Measurements from ENCODE around the gene SDHC.
"Not testable (repeated sequence)": the region's sequence is repeated elsewhere in the genome, so short reads cannot be mapped to it uniquely, and the experiment has no call there.

SDHC gene

DNA sequence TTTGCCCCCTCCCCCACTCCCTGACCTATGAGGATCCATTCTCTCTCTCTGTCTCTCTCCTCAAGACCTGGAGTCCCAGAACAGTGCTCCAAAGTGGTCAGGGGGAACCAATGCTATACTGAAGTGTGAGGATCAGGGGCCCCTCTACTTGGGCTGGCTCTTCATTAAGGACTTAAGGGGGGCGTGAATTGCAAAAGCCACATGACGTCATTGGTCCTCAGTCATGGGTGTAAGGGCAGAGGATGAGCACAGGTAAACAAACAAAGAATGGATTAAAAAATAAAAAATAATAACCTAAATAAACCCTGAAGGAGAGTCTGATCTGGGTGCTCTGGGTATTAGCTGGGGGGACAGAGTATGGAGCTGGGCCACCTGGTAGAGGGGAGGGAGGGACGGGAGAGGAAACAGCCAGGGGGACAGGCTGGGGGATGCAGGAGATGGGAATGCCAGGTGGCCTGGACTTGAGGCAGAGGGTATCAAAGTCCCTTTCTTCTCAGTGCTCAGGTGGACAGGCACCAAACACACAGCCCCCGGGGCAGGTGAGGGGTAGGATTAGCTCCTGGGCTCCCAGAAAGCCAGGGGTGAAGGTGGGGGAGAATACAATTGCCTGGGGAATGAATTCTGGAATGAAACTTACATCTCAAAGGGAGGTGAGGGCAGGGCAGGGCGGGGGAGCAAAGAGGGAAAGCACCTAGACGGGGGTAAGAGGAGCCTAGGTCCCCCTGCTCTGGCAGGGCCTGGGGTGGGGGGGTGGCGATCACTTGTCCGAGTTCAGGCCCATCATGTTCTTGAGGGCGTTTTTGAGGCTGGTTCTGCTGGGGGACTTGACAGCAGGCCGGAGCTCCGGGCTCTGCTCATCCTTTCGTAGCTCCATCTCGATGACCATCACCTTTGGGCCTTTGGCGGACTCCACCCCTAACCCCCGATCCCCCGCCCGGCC lies 9.0 kb upstream of the SDHC start:
- Mint-ChIP-seq H3K9me3 (no peaks in the 10 kb centered on the region), H3K27ac (peak overlapping the region; percentile 87), H3K4me3 (peak overlapping the region; percentile 98), H3K4me1 (ENCODE audit: low read depth) (peaks cover 36% of the 10 kb centered on the region), H3K27me3 (no peaks in the 10 kb centered on the region), H3K36me3 (ENCODE audit: low read depth) (no peaks in the 10 kb centered on the region)

GRCh38 chr1:161305867-161306519 lies 8.2 kb upstream of the SDHC start:
- H3K4me1 Mint-ChIP-seq (ENCODE audit: low read depth) = peaks cover 36% of the 10 kb centered on the region
- H3K27me3 Mint-ChIP-seq = no peaks in the 10 kb centered on the region
- no peaks in the 10 kb centered on the region for H3K36me3 Mint-ChIP-seq (ENCODE audit: low read depth)
- H3K9me3 Mint-ChIP-seq = no peaks in the 10 kb centered on the region
- peak overlapping the region; percentile 87 for H3K27ac Mint-ChIP-seq
- H3K4me3 Mint-ChIP-seq = peak overlapping the region; percentile 98

GRCh38 chr1:161307230-161307768 lies 6.9 kb upstream of the SDHC start:
- Mint-ChIP-seq H3K36me3 (ENCODE audit: low read depth) (no peaks in the 10 kb centered on the region), H3K27ac (peak overlapping the region; percentile 63)

GRCh38 chr1:161307892-161308638 lies 6.1 kb upstream of the SDHC start:
- no peak overlapping the region for H3K4me3 Mint-ChIP-seq
- H3K27me3 Mint-ChIP-seq = no peaks in the 10 kb centered on the region
- no peak overlapping the region for H3K27ac Mint-ChIP-seq
- no peaks in the 10 kb centered on the region for H3K36me3 Mint-ChIP-seq (ENCODE audit: low read depth)
- no peaks in the 10 kb centered on the region for H3K9me3 Mint-ChIP-seq
- peaks cover 36% of the 10 kb centered on the region for H3K4me1 Mint-ChIP-seq (ENCODE audit: low read depth)

More at GRCh38 chr1:161307230-161307768, 6.9 kb upstream of the SDHC start:
- peak overlapping the region; percentile 30 for H3K4me3 Mint-ChIP-seq
- H3K27me3 Mint-ChIP-seq = no peaks in the 10 kb centered on the region
- H3K4me1 Mint-ChIP-seq (ENCODE audit: low read depth) = peaks cover 36% of the 10 kb centered on the region
- no peaks in the 10 kb centered on the region for H3K9me3 Mint-ChIP-seq

- no peaks in the 10 kb centered on the region for H3K9me3 Mint-ChIP-seq
- H3K27me3 Mint-ChIP-seq = no peaks in the 10 kb centered on the region
- peaks cover 28% of the 10 kb centered on the region for H3K4me1 Mint-ChIP-seq (ENCODE audit: low read depth)
- H3K36me3 Mint-ChIP-seq (ENCODE audit: low read depth) = no peaks in the 10 kb centered on the region
- H3K27ac Mint-ChIP-seq = no peak within 1 kb of the TSS
- H3K4me3 Mint-ChIP-seq = no peak within 1 kb of the TSS
These were observed 4.3 kb upstream of the SDHC start, which contains the start of gene MPZ for GRCh38 chr1:161309868-161310267. TSS of gene MPZ (minus strand) at chr1:161309968. CDS start at chr1:161309905, 63 bp downstream.

- Mint-ChIP-seq H3K9me3 (no peaks in the 10 kb centered on the region), H3K4me3 (no peak overlapping the region), H3K27me3 (no peaks in the 10 kb centered on the region), H3K36me3 (ENCODE audit: low read depth) (no peaks in the 10 kb centered on the region), H3K4me1 (ENCODE audit: low read depth) (peaks cover 24% of the 10 kb centered on the region), H3K27ac (no peak overlapping the region)
These were observed 2.5 kb upstream of the SDHC start for GRCh38 chr1:161311595-161312181.

- no peaks in the 10 kb centered on the region for H3K9me3 Mint-ChIP-seq
- peaks cover 19% of the 10 kb centered on the region for H3K4me1 Mint-ChIP-seq (ENCODE audit: low read depth)
- no peaks in the 10 kb centered on the region for H3K27me3 Mint-ChIP-seq
- peak overlapping the region; percentile 95 for H3K4me3 Mint-ChIP-seq
- H3K36me3 Mint-ChIP-seq (ENCODE audit: low read depth) = no peaks in the 10 kb centered on the region
- H3K27ac Mint-ChIP-seq = peak overlapping the region; percentile 89
These were observed 504 bp upstream of the SDHC start for GRCh38 chr1:161313554-161314200.

DNA sequence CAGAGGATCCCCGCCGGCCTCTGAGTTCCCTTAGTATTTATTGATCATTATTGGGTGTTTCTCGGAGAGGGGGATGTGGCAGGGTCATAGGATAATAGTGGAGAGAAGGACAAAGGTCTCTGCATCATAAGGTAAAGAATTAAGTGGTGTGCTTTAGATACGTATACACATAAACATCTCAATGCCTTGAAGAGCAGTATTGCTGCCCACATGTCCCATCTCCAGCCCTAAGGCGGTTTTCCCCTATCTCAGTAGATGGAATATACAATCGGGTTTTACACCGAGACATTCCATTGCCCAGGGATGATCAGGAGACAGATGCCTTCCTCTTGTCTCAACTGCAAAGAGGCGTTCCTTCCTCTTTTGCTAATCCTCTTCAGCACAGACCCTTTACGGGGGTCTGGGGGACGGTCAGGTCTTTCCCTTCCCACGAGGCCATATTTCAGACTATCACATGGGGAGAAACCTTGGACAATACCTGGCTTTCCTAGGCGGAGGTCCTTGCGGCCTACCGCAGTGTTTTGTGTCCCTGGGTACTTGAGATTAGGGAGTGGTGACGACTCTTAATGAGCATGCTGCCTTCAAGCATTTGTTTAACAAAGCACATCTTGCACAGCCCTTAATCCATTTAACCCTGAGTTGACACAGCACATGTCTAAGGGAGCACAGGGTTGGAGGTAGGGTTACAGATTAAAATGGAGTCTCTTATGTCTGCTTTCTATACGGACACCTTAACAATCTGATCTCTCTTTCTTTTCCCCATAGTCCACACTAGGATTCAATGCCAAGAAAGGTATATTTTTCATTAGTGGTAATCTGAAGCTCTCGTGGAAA lies 1.9 kb downstream of the SDHC start:
- H3K27me3 Mint-ChIP-seq; H3K9me3 Mint-ChIP-seq; H3K27ac Mint-ChIP-seq; H3K36me3 Mint-ChIP-seq (ENCODE audit: low read depth): not testable (repeated sequence)
- Mint-ChIP-seq H3K4me3 (peak overlapping the region; percentile 10), H3K4me1 (ENCODE audit: low read depth) (peaks cover 19% of the 10 kb centered on the region)

DNA sequence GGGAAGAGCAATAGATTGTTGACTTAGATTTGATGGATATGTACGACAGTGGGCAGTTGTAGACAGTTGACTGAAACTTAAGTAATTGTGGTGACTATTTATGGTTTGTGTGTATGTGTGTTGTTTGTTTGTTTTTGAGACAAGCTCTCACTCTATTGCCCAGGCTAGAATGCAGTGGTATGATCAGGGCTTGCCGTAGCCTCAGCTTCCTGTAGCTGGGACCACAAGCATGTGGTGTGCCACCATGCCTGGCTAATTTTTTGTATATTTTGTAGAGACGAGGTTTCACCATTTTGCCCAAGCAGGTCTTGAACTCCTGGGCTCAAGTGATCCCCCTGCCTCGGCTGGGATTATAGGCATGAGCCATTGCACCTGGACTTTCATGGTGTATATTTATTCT lies 9.8 kb downstream of the SDHC start:
- Mint-ChIP-seq H3K27ac (no peak overlapping the region), H3K36me3 (ENCODE audit: low read depth) (peaks cover 37% of the 10 kb centered on the region), H3K4me3 (no peak overlapping the region), H3K27me3 (no peaks in the 10 kb centered on the region), H3K9me3 (no peaks in the 10 kb centered on the region), H3K4me1 (ENCODE audit: low read depth) (peaks cover 8% of the 10 kb centered on the region)

DNA sequence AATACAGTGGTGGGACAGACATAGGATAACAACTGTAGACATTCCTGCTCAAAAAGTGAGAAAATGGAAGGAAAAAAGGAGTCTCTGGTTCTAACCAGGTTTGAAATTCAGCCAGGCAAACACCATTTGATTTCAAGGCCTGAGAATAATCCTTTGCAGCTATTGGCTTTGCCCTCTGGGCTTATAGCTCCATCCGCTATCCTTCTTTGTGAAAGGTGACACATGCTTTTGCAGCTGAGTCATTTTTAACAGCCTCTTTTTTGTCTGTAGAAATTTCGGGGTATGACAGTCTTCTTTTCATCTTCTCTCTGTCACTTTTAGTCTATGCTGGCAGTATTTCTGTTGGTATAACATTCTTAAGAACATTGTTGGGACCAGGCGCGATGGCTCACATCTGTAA lies 16.2 kb downstream of the SDHC start:
- no peaks in the 10 kb centered on the region for H3K27me3 Mint-ChIP-seq
- H3K9me3 Mint-ChIP-seq = no peaks in the 10 kb centered on the region
- H3K36me3 Mint-ChIP-seq (ENCODE audit: low read depth) = peaks cover 70% of the 10 kb centered on the region
- H3K4me1 Mint-ChIP-seq (ENCODE audit: low read depth) = no peaks in the 10 kb centered on the region
- no peak overlapping the region for H3K4me3 Mint-ChIP-seq
- no peak overlapping the region for H3K27ac Mint-ChIP-seq

GRCh38 chr1:161333166-161333565 lies 19.0 kb downstream of the SDHC start:
- no peaks in the 10 kb centered on the region for H3K27me3 Mint-ChIP-seq
- no peak overlapping the region for H3K4me3 Mint-ChIP-seq
- H3K36me3 Mint-ChIP-seq (ENCODE audit: low read depth) = peaks cover 65% of the 10 kb centered on the region
- H3K27ac Mint-ChIP-seq = no peak overlapping the region
- H3K9me3 Mint-ChIP-seq = no peaks in the 10 kb centered on the region
- peaks cover 3% of the 10 kb centered on the region for H3K4me1 Mint-ChIP-seq (ENCODE audit: low read depth)

DNA sequence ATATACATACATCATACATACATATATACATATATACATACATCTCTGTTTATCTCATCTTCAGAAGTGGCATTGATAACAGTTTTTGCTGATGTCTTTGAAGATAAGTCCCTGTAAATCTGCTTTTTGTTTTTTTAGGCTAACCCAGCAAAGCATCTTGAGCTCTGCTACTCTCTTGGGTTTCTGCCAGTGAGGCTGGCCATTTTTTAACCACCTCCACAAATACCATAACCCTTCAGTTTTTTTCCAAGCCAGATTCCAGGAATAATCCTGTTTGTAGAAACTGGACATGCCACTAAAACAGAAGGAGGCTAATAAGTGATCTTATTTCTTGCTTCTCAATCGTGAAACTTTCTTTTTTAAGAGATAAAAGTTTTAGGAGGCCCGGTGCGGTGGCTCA lies 21.6 kb downstream of the SDHC start:
- no peak overlapping the region for H3K4me3 Mint-ChIP-seq
- H3K27ac Mint-ChIP-seq = no peak overlapping the region
- H3K36me3 Mint-ChIP-seq (ENCODE audit: low read depth) = peaks cover 61% of the 10 kb centered on the region
- no peaks in the 10 kb centered on the region for H3K9me3 Mint-ChIP-seq
- H3K27me3 Mint-ChIP-seq = no peaks in the 10 kb centered on the region
- peaks cover 10% of the 10 kb centered on the region for H3K4me1 Mint-ChIP-seq (ENCODE audit: low read depth)

DNA sequence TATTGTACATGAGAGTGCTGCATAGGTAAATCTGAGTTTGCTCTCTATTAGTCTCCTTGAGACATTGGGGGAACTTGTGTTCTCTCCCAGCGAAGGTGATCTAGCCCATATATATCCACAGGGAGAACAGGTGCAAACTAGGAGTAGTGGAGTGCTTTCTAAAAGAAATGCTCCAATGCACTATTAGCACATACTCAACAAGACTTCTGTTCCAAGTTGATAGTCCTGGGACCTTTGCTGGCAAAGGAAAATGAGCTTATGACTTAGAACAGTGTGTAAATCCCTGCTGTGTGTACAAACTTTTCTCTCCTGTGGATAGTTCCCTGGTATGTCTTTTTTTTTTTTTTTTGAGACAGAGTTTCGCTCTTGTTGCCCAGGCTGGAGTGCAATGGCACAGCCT lies 28.0 kb downstream of the SDHC start:
- Mint-ChIP-seq H3K4me3 (no peak overlapping the region), H3K9me3 (no peaks in the 10 kb centered on the region), H3K36me3 (ENCODE audit: low read depth) (peaks cover 62% of the 10 kb centered on the region), H3K27me3 (no peaks in the 10 kb centered on the region), H3K27ac (no peak overlapping the region), H3K4me1 (ENCODE audit: low read depth) (peaks cover 10% of the 10 kb centered on the region)

Measured in stimulated activated naive CD8-positive, alpha-beta T cell treated with anti-CD3 and anti-CD28 coated beads, Interleukin-15, Interleukin-2, amounts not matched to agents 100 ng/mL and 50 ng/mL, for 24 hours (primary cell).